MG63 (cell line): ENCODE data around the gene TNS2. TPM values are rescaled to one million over a fixed set of nuclear protein-coding genes. Genes with fewer than 3 reads are reported as not detected.

Experiments used
- DNase-seq: peaks from one replicate; pipeline ENCODE4 v3.0.0-alpha.2; 2020
- H3K27me3 ChIP-seq: fragments of 250-450 bp; sonication (Bioruptor Pico); 2 replicates; pipeline ENCODE4 v1.5.1; 2020; ENCODE audit warnings: mild to moderate bottlenecking, moderate library complexity
- H3K36me3 ChIP-seq: fragments of 250-450 bp; sonication (Bioruptor Pico); 2 replicates; pipeline ENCODE4 v1.5.1; 2020; ENCODE audit warnings: mild to moderate bottlenecking, moderate library complexity
- H3K4me3 ChIP-seq: fragments of 250-450 bp; sonication (Bioruptor Pico); 2 replicates; pipeline ENCODE4 v1.5.1; 2020; ENCODE audit warnings: mild to moderate bottlenecking, moderate library complexity
- H3K9me3 ChIP-seq: fragments of 250-450 bp; sonication (Bioruptor Pico); 2 replicates; pipeline ENCODE4 v1.5.1; 2020; ENCODE audit warnings: mild to moderate bottlenecking, moderate library complexity
- total RNA-seq: library from RNA; depleted of rRNA; stranded (reverse); fragments of >200 nt; shearing (Covaris generic); gene quantifications from 2 replicates; pipeline ENCODE4 v1.2.3, GENCODE V29; 2014; ENCODE audit warnings: low replicate concordance

The TNS2 gene
- total RNA-seq, 1 experiment from 2014 or later = 12.4 TPM

DNA sequence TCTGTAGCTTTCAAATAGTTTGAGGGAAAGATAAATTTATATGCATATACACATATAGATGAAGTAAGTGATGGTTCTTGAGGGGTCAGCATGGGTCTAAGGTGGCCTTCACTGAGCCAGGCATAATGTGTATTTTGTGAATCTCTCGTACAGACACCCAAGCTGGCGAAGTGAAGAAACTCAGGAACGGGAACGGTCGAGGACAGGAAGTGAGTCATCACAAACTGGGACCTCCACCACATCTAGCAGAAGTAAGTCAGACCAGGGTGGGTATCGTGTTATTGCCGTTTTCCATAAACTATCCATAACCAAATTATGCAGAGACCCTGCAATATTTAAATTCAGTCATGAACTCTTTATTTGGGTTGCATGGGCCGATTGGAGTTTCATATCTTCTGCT lies 15.4 kb upstream of the TNS2 start:
- H3K9me3 ChIP-seq = no peaks in the 10 kb centered on the region
- no peaks in the 10 kb centered on the region for H3K27me3 ChIP-seq
- no peak overlapping the region for H3K4me3 ChIP-seq
- DNase-seq = no peak
- H3K36me3 ChIP-seq = peaks cover 91% of the 10 kb centered on the region

DNA sequence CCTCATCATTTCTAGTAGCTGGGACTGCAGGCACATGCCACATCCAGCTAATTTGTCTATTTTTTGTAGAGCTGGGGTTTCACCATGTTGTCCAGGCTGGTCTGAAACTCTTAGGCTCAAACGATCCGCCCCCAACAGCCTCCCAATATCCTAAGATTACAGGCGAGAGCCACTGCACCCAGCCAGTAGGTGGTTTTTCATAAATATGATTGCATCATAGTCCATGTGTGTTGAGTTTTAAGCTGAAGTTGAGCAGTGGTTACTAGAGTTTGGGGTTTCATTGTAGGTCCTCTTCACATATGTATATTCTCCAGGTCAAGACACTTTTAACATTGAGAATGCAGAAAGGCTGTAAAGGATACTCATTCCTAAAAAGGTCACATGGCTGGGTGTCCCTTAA lies 13.1 kb upstream of the TNS2 start:
- DNase-seq = no peak
- Histone ChIP-seq H3K9me3 (no peaks in the 10 kb centered on the region), H3K36me3 (peaks cover 83% of the 10 kb centered on the region), H3K4me3 (no peak overlapping the region), H3K27me3 (no peaks in the 10 kb centered on the region)

- DNase-seq = no peak
- no peaks in the 10 kb centered on the region for H3K27me3 ChIP-seq
- H3K9me3 ChIP-seq = no peaks in the 10 kb centered on the region
- peaks cover 63% of the 10 kb centered on the region for H3K36me3 ChIP-seq
- no peak overlapping the region for H3K4me3 ChIP-seq
Observed at GRCh38 chr12:53039851-53040250, 10.0 kb upstream of the TNS2 start.

DNA sequence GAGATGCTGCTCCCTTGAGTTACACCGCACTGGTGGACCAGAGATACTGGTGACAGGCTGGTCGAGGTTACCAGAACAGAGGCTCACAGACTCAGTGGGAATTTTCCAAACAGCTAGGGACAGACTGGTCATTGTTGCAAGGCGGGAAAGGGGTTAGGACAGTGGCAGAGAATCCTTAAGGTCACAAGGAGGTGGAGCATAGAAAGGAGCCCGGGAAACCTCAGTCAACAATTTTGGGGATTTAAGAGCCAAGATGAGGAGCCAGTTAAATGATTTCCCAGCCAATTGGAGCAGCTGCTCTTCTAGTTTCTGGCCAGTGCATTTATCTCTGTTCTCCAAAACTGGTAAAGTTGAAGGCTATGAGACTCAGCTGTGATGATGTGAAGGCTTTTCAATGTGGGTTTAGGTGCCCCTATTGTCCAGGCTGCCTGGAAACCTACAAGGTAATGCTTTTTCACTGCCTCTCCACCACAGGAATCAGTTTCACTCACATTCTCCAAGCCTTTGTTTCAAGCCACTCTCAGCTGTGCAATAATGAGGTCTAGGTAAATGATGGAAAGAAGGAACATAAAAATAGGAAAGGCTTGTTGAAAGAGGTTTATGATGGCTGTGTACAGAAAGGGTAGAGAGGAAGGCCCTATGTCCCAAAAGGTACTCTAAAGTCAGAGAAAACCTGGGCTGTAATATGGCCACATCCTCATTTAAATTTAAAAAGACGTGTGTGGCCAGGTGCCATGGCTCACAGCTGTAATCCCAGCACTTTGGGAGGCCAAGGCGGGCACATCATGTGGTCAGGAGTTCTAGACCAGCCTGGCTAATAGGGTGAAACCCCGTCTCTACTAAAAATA lies 7.0 kb upstream of the TNS2 start:
- Histone ChIP-seq H3K27me3 (no peaks in the 10 kb centered on the region), H3K4me3 (no peak overlapping the region), H3K36me3 (peaks cover 36% of the 10 kb centered on the region), H3K9me3 (no peaks in the 10 kb centered on the region)
- no peak for DNase-seq

DNA sequence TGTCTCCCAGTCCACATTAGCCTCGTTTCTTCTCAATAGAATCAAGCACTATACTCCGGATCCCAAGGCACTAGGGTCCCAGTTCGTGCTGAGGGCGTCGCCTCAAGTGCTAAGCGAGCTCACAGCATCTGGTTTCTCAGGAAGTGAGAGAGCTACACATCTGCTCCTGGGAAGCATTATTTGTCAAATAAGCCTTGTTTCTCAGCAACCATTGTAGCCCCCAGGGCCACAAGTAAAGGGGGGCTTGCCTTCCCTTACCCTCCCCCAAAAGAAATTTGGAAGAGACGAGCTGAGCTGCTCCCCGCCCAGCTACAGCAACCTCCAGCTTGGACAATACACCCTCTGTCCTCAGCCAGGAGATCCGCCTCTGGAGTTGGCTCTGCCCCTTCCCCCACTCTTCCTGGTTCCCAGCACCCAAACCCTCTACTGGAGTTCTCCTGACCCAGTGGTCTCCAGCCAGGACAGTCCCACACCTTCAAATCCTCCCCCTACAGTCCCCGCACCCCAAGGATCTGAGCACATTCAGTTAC lies 5.7 kb upstream of the TNS2 start:
- Histone ChIP-seq H3K4me3 (no peak overlapping the region), H3K9me3 (no peaks in the 10 kb centered on the region), H3K27me3 (no peaks in the 10 kb centered on the region), H3K36me3 (peaks cover 23% of the 10 kb centered on the region)
- no peak for DNase-seq

- DNase-seq = no peak
- no peaks in the 10 kb centered on the region for H3K27me3 ChIP-seq
- no peak overlapping the region for H3K4me3 ChIP-seq
- no peaks in the 10 kb centered on the region for H3K9me3 ChIP-seq
- peaks cover 14% of the 10 kb centered on the region for H3K36me3 ChIP-seq
Observed at GRCh38 chr12:53044896-53045695, 4.8 kb upstream of the TNS2 start.

GRCh38 chr12:53045696-53046045 lies 4.2 kb upstream of the TNS2 start:
- peaks cover 11% of the 10 kb centered on the region for H3K36me3 ChIP-seq
- no peaks in the 10 kb centered on the region for H3K27me3 ChIP-seq
- no peak for DNase-seq
- no peak overlapping the region for H3K4me3 ChIP-seq
- no peaks in the 10 kb centered on the region for H3K9me3 ChIP-seq

- Histone ChIP-seq H3K4me3 (peak overlapping the region; percentile 59), H3K27me3 (no peaks in the 10 kb centered on the region), H3K9me3 (no peaks in the 10 kb centered on the region), H3K36me3 (peaks cover 14% of the 10 kb centered on the region)
- DNase-seq = peak; percentile 89
Observed at GRCh38 chr12:53046655-53047220, 3.1 kb upstream of the TNS2 start.

DNA sequence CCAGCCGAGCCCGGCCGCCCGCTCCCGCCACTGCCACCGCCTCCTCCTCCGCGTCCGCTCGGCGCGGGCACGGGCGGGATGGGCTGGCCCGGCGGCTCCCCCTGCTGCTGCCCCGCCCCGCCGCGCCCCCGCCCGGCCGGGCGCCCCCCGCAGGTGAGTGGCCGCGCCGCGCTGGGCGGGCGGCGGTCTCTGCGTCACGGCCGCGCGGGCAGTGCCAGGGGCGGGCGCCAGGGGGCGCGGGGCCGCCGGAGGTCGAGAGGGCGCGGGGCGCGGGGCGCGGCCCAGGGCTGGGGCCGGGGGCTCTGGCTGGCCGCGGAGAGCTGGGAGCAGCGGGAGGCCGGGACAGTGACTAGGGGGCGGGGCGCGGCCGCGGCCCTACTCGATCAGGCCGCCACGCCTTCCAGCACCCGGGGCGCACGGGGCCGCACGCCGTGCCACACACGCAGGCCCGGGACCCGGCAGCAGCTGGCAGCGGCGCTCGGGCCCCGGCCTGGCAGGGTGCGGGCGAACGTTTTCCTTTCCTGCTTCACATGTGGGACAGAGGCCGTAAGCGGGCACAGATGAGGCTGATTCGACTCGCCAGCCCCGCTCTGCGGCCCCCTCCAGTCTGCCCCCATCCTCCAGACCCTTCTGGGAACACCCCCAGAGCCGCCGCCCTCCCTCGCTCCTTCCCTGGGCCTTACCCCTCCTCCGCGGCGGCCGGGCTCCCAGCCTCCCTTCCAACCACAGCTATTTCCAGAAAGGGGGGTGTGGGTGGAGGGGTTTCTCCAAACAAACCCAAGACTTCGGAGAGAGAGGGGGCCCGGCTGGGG lies 2.4 kb upstream of the TNS2 start:
- Histone ChIP-seq H3K27me3 (no peaks in the 10 kb centered on the region), H3K36me3 (peaks cover 18% of the 10 kb centered on the region), H3K4me3 (peak overlapping the region; percentile 48), H3K9me3 (no peaks in the 10 kb centered on the region)
- DNase-seq = peak; percentile 84

DNA sequence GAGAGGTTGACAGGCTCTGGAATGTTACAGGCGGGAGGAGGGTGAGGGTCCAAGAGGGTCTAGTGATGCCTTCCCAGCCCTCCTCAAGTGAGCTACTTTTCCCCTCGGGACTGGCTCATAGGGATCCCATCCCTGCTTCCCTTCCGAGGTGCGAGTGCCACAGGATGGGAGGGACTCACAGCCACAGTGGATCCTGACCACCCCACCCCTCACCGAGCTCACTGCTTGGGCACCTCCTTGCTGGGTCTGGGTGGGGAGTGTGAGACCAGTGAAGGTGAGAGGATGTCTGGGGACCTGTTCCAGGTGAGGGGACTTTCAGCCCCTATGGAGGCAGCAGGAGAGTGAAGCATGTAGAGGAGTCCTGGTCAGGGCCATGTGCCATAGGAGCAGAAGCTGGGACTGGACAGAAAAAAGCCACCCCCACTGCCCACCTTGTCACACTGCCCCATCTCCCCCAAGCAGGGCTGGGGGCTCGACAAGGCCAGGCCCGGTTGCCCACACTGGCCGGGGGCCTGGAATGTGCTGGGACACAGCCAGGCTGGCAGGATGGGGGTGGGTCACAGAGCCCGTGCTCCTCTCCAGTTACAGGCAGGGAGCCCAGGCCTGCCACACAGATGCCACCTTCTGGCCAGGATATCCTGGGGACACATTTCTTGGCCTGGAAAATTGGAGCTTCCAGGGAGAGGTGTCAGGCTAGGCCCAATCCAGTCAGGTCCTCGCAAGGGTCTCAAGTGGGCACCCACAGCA lies 1.7 kb upstream of the TNS2 start:
- Histone ChIP-seq H3K36me3 (peaks cover 11% of the 10 kb centered on the region), H3K27me3 (no peaks in the 10 kb centered on the region), H3K9me3 (no peaks in the 10 kb centered on the region), H3K4me3 (peak overlapping the region; percentile 66)
- peak; percentile 70 for DNase-seq

- Histone ChIP-seq H3K27me3 (no peaks in the 10 kb centered on the region), H3K36me3 (peaks cover 16% of the 10 kb centered on the region), H3K4me3 (peak overlapping the region; percentile 66), H3K9me3 (no peaks in the 10 kb centered on the region)
- DNase-seq = peak; percentile 52
Observed at GRCh38 chr12:53048780-53049401, 974 bp upstream of the TNS2 start.

- Histone ChIP-seq H3K9me3 (no peaks in the 10 kb centered on the region), H3K36me3 (peaks cover 24% of the 10 kb centered on the region), H3K27me3 (no peaks in the 10 kb centered on the region), H3K4me3 (peak overlapping the region; percentile 66)
- DNase-seq = no peak
Observed at GRCh38 chr12:53050426-53051057, 677 bp downstream of the TNS2 start.

DNA sequence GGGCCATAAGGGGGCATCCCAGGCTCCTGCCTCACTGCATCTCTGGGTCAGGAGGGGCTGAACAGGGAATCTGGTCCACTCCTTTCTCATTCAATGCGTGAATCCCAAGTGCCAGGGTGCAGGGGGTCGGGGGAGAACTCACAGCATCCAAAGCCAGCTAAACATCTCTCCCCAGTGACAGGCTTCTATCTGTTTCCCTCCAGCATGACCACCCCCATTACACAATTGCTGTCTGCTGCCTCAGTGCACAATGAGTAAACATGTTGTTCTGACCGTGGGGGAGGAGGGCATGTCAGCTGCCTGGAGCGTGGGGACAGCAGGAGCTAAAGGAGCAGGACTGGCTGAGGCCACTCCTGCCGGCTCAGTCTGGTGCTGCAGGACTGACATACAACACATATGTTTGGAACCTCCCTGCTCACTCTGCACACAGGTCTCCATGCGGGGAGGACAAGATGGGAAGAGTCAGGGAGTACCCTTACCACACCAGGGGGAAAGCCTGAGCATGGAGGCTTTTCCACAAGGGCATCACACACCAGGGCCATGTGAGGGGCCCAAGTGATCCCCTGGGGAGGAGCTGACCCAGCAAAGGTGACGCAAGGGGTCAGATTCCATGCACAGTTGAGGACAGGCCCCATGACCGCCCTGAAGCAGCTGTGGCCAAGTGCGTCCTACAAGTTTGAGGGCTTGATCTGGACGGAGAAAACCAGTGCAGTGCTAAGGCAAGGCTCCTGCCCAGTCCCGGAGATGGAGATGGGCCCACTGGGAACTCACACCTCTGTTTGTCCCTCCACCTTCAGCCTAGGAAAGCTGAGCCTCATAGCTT lies 1.4 kb downstream of the TNS2 start:
- DNase-seq = peak; percentile 38
- peak overlapping the region; percentile 66 for H3K4me3 ChIP-seq
- no peaks in the 10 kb centered on the region for H3K9me3 ChIP-seq
- H3K36me3 ChIP-seq = peaks cover 27% of the 10 kb centered on the region
- no peaks in the 10 kb centered on the region for H3K27me3 ChIP-seq

GRCh38 chr12:53051881-53052412 lies 2.1 kb downstream of the TNS2 start:
- H3K36me3 ChIP-seq = peaks cover 34% of the 10 kb centered on the region
- H3K27me3 ChIP-seq = no peaks in the 10 kb centered on the region
- H3K9me3 ChIP-seq = no peaks in the 10 kb centered on the region
- no peak overlapping the region for H3K4me3 ChIP-seq
- DNase-seq = no peak
